K562 (cell line): ENCODE measurements around the gene OR5P2.
"Not testable (repeated sequence)": the region's sequence is repeated elsewhere in the genome, so short reads cannot be mapped to it uniquely, and the experiment has no call there.

Experiments used
- NFIC ChIP-seq: fragments of 450-650 bp; IDR thresholded peaks from 2 replicates; pipeline ENCODE4 v1.6.1; 2017; ENCODE audit warnings: mild to moderate bottlenecking, inconsistent platforms
- RFX1 ChIP-seq: fragments of 450-650 bp; IDR thresholded peaks from 2 replicates; pipeline ENCODE4 v1.6.1; 2016; ENCODE audit warnings: mild to moderate bottlenecking, moderate library complexity
- SMARCC2 ChIP-seq: fragments of 450-650 bp; IDR thresholded peaks from 2 replicates; pipeline ENCODE4 v1.6.1; 2017; ENCODE audit warnings: antibody characterized with exemption, moderate library complexity, mild to moderate bottlenecking, low read depth
- SRSF9 ChIP-seq: fragments of 200-400 bp; formaldehyde crosslinking; IDR thresholded peaks from 2 replicates; pipeline ENCODE4 v1.6.1; 2017; ENCODE audit warnings: low read depth, low read length, borderline replicate concordance

- TF ChIP-seq NFIC, SRSF9, SMARCC2, RFX1: not testable (repeated sequence)
Observed at GRCh38 chr11:7810301-7810700, 13.6 kb upstream of the OR5P2 start.
